BE2C (cell line): ENCODE data around the gene FBXW8.
"Not testable (repeated sequence)": the region's sequence is repeated elsewhere in the genome, so short reads cannot be mapped to it uniquely, and the experiment has no call there.

Experiments used
- DNase-seq: peaks from one replicate; pipeline ENCODE4 v3.0.0-alpha.2; 2020
- H3K27me3 ChIP-seq: fragments of 250-450 bp; sonication (Bioruptor Pico); 2 replicates; pipeline ENCODE4 v1.5.1; 2020; ENCODE audit warnings: mild to moderate bottlenecking
- H3K36me3 ChIP-seq: fragments of 250-450 bp; sonication (Bioruptor Pico); 2 replicates; pipeline ENCODE4 v1.5.1; 2020; ENCODE audit warnings: mild to moderate bottlenecking
- H3K4me1 ChIP-seq: fragments of 250-450 bp; sonication (Bioruptor Pico); 2 replicates; pipeline ENCODE4 v1.5.1; 2020
- H3K4me3 ChIP-seq: 2 replicates; pipeline ENCODE4 v1.5.1; 2011; ENCODE audit warnings: low read depth, low read length
- H3K9me3 ChIP-seq: fragments of 250-450 bp; sonication (Bioruptor Pico); 2 replicates; pipeline ENCODE4 v1.5.1; 2020
- TF ChIP-seq, protein P1 (sequence below): IDR thresholded peaks from 2 replicates; pipeline ENCODE4 v1.5.1; 2012; ENCODE audit warnings: mild to moderate bottlenecking, low read depth, low read length

Gene FBXW8

GRCh38 chr12:117053050-117053400 is 142.3 kb downstream of the FBXW8 start:
- Histone ChIP-seq H3K27me3 (no peaks in the 10 kb centered on the region), H3K4me3 (no peak overlapping the region), H3K9me3 (no peaks in the 10 kb centered on the region), H3K36me3 (no peaks in the 10 kb centered on the region), H3K4me1 (no peaks in the 10 kb centered on the region)
- TF ChIP-seq, protein P1, sequence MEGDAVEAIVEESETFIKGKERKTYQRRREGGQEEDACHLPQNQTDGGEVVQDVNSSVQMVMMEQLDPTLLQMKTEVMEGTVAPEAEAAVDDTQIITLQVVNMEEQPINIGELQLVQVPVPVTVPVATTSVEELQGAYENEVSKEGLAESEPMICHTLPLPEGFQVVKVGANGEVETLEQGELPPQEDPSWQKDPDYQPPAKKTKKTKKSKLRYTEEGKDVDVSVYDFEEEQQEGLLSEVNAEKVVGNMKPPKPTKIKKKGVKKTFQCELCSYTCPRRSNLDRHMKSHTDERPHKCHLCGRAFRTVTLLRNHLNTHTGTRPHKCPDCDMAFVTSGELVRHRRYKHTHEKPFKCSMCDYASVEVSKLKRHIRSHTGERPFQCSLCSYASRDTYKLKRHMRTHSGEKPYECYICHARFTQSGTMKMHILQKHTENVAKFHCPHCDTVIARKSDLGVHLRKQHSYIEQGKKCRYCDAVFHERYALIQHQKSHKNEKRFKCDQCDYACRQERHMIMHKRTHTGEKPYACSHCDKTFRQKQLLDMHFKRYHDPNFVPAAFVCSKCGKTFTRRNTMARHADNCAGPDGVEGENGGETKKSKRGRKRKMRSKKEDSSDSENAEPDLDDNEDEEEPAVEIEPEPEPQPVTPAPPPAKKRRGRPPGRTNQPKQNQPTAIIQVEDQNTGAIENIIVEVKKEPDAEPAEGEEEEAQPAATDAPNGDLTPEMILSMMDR, result no peak
- DNase-seq, result no peak

DNA sequence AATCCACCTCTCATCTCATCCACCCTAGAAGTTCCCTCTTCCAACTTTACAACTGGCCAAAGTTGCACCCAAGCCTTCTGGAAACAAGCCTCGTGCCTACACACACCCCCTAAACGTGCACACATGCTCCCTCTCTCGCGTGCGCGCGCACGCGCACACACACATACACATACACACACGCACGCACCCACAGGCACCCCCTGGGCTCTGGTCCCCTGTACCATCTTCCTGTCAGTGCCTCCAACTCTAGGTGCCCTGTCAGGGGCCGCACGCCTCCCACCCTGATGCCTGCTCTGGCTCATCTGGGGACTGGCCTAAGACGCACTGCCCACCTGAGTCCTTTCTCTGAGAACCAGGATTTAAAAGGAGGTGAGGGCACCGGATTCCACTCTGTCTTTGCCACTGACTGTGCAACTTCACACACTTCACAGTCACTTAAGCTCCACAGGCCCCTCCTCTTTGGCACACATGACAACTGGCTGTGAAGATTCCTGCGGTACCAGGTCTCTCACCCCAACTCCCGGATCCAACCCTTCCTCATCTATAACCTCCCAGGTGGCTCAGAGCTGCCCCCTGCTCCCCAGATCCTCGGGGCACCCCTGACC is 142.9 kb downstream of the FBXW8 start:
- TF ChIP-seq, protein P1, result no peak
- DNase-seq, result no peak
- Histone ChIP-seq H3K4me3 (no peak overlapping the region), H3K9me3 (no peaks in the 10 kb centered on the region), H3K27me3 (no peaks in the 10 kb centered on the region), H3K36me3 (no peaks in the 10 kb centered on the region), H3K4me1 (no peaks in the 10 kb centered on the region)

DNA sequence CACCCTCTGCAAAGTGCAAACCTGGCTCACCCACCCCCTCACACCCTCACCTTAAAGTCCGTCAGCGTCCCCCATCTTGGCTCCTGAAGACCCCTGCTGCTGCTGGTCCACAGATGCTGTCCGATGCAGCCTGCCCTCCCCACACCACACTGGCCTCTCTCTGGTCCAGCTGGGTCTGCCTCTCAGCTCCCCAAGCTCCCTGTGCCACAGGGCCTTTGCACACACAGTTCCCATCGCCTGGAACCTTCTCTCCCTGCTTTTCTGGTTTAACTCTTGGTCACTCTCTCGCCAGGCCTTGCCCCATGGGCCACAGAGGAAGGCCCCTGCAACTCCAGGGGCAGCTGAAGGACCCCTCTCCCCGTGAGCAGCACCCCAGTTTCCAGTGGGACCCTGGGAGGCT is 143.5 kb downstream of the FBXW8 start:
- no peak for DNase-seq
- no peaks in the 10 kb centered on the region for H3K9me3 ChIP-seq
- H3K4me3 ChIP-seq, result no peak overlapping the region
- no peaks in the 10 kb centered on the region for H3K27me3 ChIP-seq
- H3K4me1 ChIP-seq, result no peaks in the 10 kb centered on the region
- TF ChIP-seq, protein P1, result no peak
- no peaks in the 10 kb centered on the region for H3K36me3 ChIP-seq

- not testable (repeated sequence) for H3K27me3 ChIP-seq, DNase-seq, H3K9me3 ChIP-seq, H3K36me3 ChIP-seq, H3K4me3 ChIP-seq
- H3K4me1 ChIP-seq, result peaks cover 13% of the 10 kb centered on the region
Measured at GRCh38 chr12:117057626-117058025, 146.9 kb downstream of the FBXW8 start.

- Histone ChIP-seq H3K9me3 (no peaks in the 10 kb centered on the region), H3K4me1 (peaks cover 13% of the 10 kb centered on the region), H3K27me3 (no peaks in the 10 kb centered on the region), H3K4me3 (no peak overlapping the region), H3K36me3 (no peaks in the 10 kb centered on the region)
- TF ChIP-seq, protein P1, result no peak
- no peak for DNase-seq
Measured at GRCh38 chr12:117058442-117059072, 147.8 kb downstream of the FBXW8 start.

- no peaks in the 10 kb centered on the region for H3K27me3 ChIP-seq
- H3K4me1 ChIP-seq, result peaks cover 13% of the 10 kb centered on the region
- TF ChIP-seq, protein P1, result no peak
- no peaks in the 10 kb centered on the region for H3K36me3 ChIP-seq
- no peak for DNase-seq
- no peak overlapping the region for H3K4me3 ChIP-seq
- H3K9me3 ChIP-seq, result no peaks in the 10 kb centered on the region
Measured at GRCh38 chr12:117059156-117059555, 148.4 kb downstream of the FBXW8 start.
